Keratinocyte (primary cell): ENCODE measurements around the gene SMURF1.

Experiments used
- EZH2 ChIP-seq: IDR thresholded peaks from one replicate; pipeline ENCODE4 v1.6.1; 2012; ENCODE audit warnings: inconsistent platforms, mild to moderate bottlenecking, low read length, moderate library complexity
- TF ChIP-seq, protein P1 (sequence below), 3 experiments: IDR thresholded peaks in 1 of 3; conservative IDR thresholded peaks in 1 of 3; optimal IDR thresholded peaks in 1 of 3; 2 replicates in 2 of 3; 3 replicates in 1 of 3; pipeline versions ENCODE3 to v1.5.1; 2011; ENCODE audit warnings: low read length in 3 of 3, mild to moderate bottlenecking in 3 of 3, moderate library complexity in 2 of 3, control low read depth in 1 of 3, inconsistent platforms in 1 of 3; ENCODE audit not compliant: insufficient read depth in 2 of 3; ENCODE audit errors: extremely low read depth in 1 of 3

DNA sequence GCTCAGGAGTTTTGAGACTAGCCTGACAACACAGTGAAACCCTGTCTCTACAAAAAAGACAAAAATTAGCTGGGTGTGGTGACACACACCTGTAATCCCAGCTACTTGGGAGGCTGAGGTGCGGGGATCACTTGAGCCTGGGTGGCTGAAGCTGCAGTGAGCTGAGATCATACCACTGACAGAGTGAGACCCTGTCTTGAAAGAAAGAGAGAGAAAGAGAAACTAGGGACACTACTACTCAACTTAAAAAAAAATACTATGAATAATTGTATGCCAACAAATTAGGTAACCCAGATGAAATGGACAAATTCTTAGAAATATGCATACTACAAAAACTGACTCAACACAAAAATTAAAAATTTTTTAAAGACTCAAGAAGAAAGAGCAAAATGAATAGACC lies 28.5 kb downstream of the SMURF1 start:
- TF ChIP-seq, protein P1, sequence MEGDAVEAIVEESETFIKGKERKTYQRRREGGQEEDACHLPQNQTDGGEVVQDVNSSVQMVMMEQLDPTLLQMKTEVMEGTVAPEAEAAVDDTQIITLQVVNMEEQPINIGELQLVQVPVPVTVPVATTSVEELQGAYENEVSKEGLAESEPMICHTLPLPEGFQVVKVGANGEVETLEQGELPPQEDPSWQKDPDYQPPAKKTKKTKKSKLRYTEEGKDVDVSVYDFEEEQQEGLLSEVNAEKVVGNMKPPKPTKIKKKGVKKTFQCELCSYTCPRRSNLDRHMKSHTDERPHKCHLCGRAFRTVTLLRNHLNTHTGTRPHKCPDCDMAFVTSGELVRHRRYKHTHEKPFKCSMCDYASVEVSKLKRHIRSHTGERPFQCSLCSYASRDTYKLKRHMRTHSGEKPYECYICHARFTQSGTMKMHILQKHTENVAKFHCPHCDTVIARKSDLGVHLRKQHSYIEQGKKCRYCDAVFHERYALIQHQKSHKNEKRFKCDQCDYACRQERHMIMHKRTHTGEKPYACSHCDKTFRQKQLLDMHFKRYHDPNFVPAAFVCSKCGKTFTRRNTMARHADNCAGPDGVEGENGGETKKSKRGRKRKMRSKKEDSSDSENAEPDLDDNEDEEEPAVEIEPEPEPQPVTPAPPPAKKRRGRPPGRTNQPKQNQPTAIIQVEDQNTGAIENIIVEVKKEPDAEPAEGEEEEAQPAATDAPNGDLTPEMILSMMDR (optimal IDR thresholded peaks at IDR 0.05 in 1 of 3, IDR thresholded peaks at IDR 0.05 in 1 of 3, conservative IDR thresholded peaks at IDR 0.05 in 1 of 3; ENCODE audit: extremely low read depth in 1 of 3, insufficient read depth in 2 of 3, low read length in 3 of 3): no peak
- no peak for TF ChIP-seq EZH2
